Lung (tissue), 12 donors: ENCODE measurements around the gene OTULIN. TPM values are rescaled to one million over a fixed set of nuclear protein-coding genes. Genes with fewer than 3 reads are reported as not detected.

Source experiments
- ATAC-seq: fragments of 200-7000 bp; cut with Tn5 transposase; one replicate; pipeline ENCODE4 v1.9.1; 2020; ENCODE audit warnings: moderate number of reproducible peaks; ENCODE audit not compliant: insufficient read depth, low FRiP score
- DNase-seq, 3 donors: peaks; one replicate each; pipeline ENCODE4 v3.0.0-alpha.2; 2013 to 2017
- H3K27ac ChIP-seq, 2 donors: one replicate each; pipeline ENCODE4 v1.5.1; 2013; ENCODE audit warnings: mild to moderate bottlenecking in 2 of 2, moderate library complexity in 2 of 2, control low read depth in 1 of 2, inconsistent platforms in 1 of 2, low read depth in 1 of 2, low read length in 1 of 2
- H3K27me3 ChIP-seq, 3 donors: one replicate each; pipeline ENCODE4 v1.5.1; 2013; ENCODE audit warnings: low read length in 2 of 3; ENCODE audit not compliant: control insufficient read depth in 3 of 3, insufficient read depth in 3 of 3
- H3K36me3 ChIP-seq, 4 donors: one replicate each; pipeline ENCODE4 v1.5.1; 2013; ENCODE audit warnings: low read length in 4 of 4, mild to moderate bottlenecking in 1 of 4, moderate library complexity in 1 of 4; ENCODE audit not compliant: control insufficient read depth in 4 of 4, insufficient read depth in 4 of 4
- H3K4me1 ChIP-seq, 5 donors: one replicate each; pipeline ENCODE4 v1.5.1; 2013; ENCODE audit warnings: low read length in 5 of 5, mild to moderate bottlenecking in 2 of 5, moderate library complexity in 1 of 5; ENCODE audit not compliant: control insufficient read depth in 5 of 5, insufficient read depth in 5 of 5
- H3K4me3 ChIP-seq: one replicate; pipeline ENCODE4 v1.5.1; 2013; ENCODE audit warnings: mild to moderate bottlenecking, control low read depth, moderate library complexity
- H3K9ac ChIP-seq, 2 donors: one replicate each; pipeline ENCODE4 v1.5.1; 2013; ENCODE audit warnings: low read length in 2 of 2, control low read depth in 1 of 2; ENCODE audit not compliant: insufficient read depth in 1 of 2
- H3K9me3 ChIP-seq, 4 donors: one replicate each; pipeline ENCODE4 v1.5.1; 2013; ENCODE audit warnings: low read length in 3 of 4, mild to moderate bottlenecking in 1 of 4, moderate library complexity in 1 of 4; ENCODE audit not compliant: control insufficient read depth in 4 of 4, insufficient read depth in 3 of 4
- WGBS, 2 donors: extraction: QIAGEN DNeasy Blood & Tissue Kit; methylation state at CpG; one replicate each; pipeline ENCODE4 v1.1.7; 2013; 5-methylcytosine and 5-hydroxymethylcytosine counted together
- polyA plus RNA-seq, 2 donors: library from polyadenylated mRNA; stranded (reverse); fragments of 200-250 nt; gene quantifications; one replicate each; pipeline ENCODE4 v1.2.1, GENCODE V29; 2013
- total RNA-seq, 2 donors: library from RNA; depleted of rRNA in 1 of 2; stranded (reverse); fragments of >200 nt in 1 of 2; gene quantifications; one replicate each; pipeline ENCODE4 v1.2.1, GENCODE V29; 2014 to 2021
- TF ChIP-seq, protein P1 (sequence below): IDR thresholded peaks from 2 replicates; pipeline ENCODE4 v1.5.1; 2012; ENCODE audit warnings: mild to moderate bottlenecking; ENCODE audit errors: control extremely low read depth, extremely low read depth
- donor health status: control.
- donor health status: control.
- donor health status: Bipolar disorder and iron deficiency.
- donor health status: healthy.
- donor health status: DM: yes; HTN: yes; CAD: no.

Gene OTULIN
- total and polyA plus RNA-seq, 4 donors = 7.5 to 35.6 (median 21.9) TPM

DNA sequence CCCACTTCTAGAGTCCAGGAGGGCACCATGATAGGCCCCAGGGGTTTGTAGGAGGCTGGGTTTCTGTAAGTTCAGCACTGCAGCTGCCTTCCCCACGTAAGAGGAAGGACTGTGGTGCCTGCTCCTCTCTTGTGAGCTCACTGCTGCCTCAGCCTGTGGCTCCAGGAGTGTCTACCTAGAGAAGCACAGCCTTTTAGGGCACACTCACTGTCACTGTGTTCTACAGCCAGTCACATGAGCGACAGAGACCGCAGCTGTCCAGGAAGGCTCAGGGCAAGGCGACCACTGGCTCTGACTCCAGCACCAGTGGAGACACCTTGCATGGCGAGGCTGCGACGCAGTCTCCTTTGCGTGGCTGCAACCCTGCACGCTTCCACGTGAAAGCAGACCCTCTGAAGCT, 72.8 kb downstream of the OTULIN start:
- ATAC-seq = no peak
- DNase-seq = no peak
- Histone ChIP-seq H3K36me3 (peaks cover 0 to 9% (median 1%) of the 10 kb centered on the region in 4 donors), H3K4me3 (no peak overlapping the region), H3K27me3 (no peaks in the 10 kb centered on the region), H3K4me1 (peaks cover 0 to 6% (median 0%) of the 10 kb centered on the region in 5 donors), H3K9ac (no peak overlapping the region), H3K9me3 (no peaks in the 10 kb centered on the region), H3K27ac (no peak overlapping the region)
- TF ChIP-seq, protein P1, sequence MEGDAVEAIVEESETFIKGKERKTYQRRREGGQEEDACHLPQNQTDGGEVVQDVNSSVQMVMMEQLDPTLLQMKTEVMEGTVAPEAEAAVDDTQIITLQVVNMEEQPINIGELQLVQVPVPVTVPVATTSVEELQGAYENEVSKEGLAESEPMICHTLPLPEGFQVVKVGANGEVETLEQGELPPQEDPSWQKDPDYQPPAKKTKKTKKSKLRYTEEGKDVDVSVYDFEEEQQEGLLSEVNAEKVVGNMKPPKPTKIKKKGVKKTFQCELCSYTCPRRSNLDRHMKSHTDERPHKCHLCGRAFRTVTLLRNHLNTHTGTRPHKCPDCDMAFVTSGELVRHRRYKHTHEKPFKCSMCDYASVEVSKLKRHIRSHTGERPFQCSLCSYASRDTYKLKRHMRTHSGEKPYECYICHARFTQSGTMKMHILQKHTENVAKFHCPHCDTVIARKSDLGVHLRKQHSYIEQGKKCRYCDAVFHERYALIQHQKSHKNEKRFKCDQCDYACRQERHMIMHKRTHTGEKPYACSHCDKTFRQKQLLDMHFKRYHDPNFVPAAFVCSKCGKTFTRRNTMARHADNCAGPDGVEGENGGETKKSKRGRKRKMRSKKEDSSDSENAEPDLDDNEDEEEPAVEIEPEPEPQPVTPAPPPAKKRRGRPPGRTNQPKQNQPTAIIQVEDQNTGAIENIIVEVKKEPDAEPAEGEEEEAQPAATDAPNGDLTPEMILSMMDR = no peak
- WGBS, 2 donors = 95 to 98% methylated on average over 10 of the region's 10 CpGs

GRCh38 chr5:14738050-14738449, 73.5 kb downstream of the OTULIN start:
- WGBS, 2 donors = 94 to 97% methylated on average over 5 of the region's 5 CpGs
- Histone ChIP-seq H3K4me1 (peaks cover 0 to 6% (median 0%) of the 10 kb centered on the region in 5 donors), H3K27ac (no peak overlapping the region), H3K27me3 (no peaks in the 10 kb centered on the region), H3K4me3 (no peak overlapping the region), H3K9me3 (no peaks in the 10 kb centered on the region), H3K9ac (no peak overlapping the region), H3K36me3 (peaks cover 0 to 12% (median 1%) of the 10 kb centered on the region in 4 donors)
- ATAC-seq = no peak
- TF ChIP-seq, protein P1 = no peak
- DNase-seq = no peak

- H3K4me1 ChIP-seq = peaks cover 0 to 6% (median 0%) of the 10 kb centered on the region in 5 donors
- ATAC-seq (peak; percentile 38), DNase-seq (no peak)
- TF ChIP-seq, protein P1 = no peak
- no peak overlapping the region for H3K27ac ChIP-seq
- no peak overlapping the region for H3K4me3 ChIP-seq
- WGBS, 2 donors = 75 to 88% methylated on average over 3 of the region's 3 CpGs
- H3K9ac ChIP-seq = no peak overlapping the region
- no peaks in the 10 kb centered on the region for H3K27me3 ChIP-seq
- no peaks in the 10 kb centered on the region for H3K9me3 ChIP-seq
- H3K36me3 ChIP-seq = peaks cover 0 to 10% (median 1%) of the 10 kb centered on the region in 4 donors
These were observed 75.0 kb downstream of the OTULIN start for GRCh38 chr5:14739538-14739937.

DNA sequence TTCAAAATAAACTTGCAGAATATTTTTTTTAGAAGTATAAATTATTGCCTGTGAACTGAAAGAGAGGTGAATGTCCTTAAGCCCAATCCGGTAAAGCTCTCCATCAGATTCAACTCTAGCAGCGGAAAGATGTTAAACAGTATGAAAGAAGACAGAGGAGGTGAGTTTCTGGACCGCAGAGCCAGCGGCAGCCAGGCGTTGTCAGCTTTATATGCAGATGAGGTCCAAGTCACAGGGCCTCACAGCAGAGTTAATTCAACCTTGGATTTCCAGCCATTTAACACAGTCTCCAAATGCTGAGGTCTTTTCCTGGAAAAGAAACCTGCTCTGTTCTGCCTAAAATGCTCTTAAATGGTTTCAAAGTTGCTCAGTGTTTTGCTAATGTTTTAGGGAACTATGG, 75.5 kb downstream of the OTULIN start:
- TF ChIP-seq, protein P1 = no peak
- 93% methylated on average over 5 of the region's 5 CpGs for WGBS, 2 donors
- Histone ChIP-seq H3K9me3 (no peaks in the 10 kb centered on the region), H3K4me1 (peaks cover 0 to 6% (median 0%) of the 10 kb centered on the region in 5 donors), H3K36me3 (peaks cover 0 to 10% (median 1%) of the 10 kb centered on the region in 4 donors), H3K9ac (no peak overlapping the region), H3K4me3 (no peak overlapping the region), H3K27me3 (no peaks in the 10 kb centered on the region), H3K27ac (peak overlapping the region in 1 of 2 donors; percentile 57)
- ATAC-seq (no peak), DNase-seq (no peak)
